H1 (cell line): ENCODE results near the gene ADAMTS20. TPM values are rescaled to one million over a fixed set of nuclear protein-coding genes. Genes with fewer than 3 reads are reported as not detected.

Experiments used
- CTCF ChIA-PET: fragments of 300-600 bp; sonication (Branson Sonifier 250); formaldehyde crosslinking; loops from one replicate; lab custom pipeline; 2021; ENCODE audit not compliant: partially characterized antibody; lab: Charles Lee
- POLR2A ChIA-PET: fragments of 300-600 bp; sonication (Branson Sonifier 250); formaldehyde crosslinking; loops from one replicate; lab custom pipeline; 2021; ENCODE audit warnings: inconsistent platforms; ENCODE audit not compliant: partially characterized antibody; lab: Charles Lee
- DNase-seq, 2 experiments: peaks; one replicate each; pipeline versions ENCODE4 v3.0.0 to v3.0.0-alpha.2; 2010 to 2022; ENCODE audit warnings: low spot score in 2 of 2, low read depth in 1 of 2, mixed read lengths in 1 of 2
- FAIRE-seq: peaks from 2 replicates; lab custom pipeline; 2011; peaks lifted over from hg19 to GRCh38; lab: Jason Lieb, UNC
- H2AFZ ChIP-seq: 2 replicates; pipeline ENCODE4 v1.8.1; 2012; ENCODE audit warnings: low read length, inconsistent platforms
- H2AK5ac ChIP-seq: 2 replicates; pipeline ENCODE4 v1.6.1; 2013; ENCODE audit warnings: low read depth, low read length
- H2BK120ac ChIP-seq: replicated peaks from 2 replicates; pipeline ENCODE3; 2013; ENCODE audit warnings: low read depth, low read length, inconsistent platforms
- H2BK12ac ChIP-seq: 2 replicates; pipeline ENCODE4 v1.6.1; 2013; ENCODE audit warnings: low read depth, low read length
- H2BK15ac ChIP-seq: 2 replicates; pipeline ENCODE4 v1.6.1; 2013; ENCODE audit warnings: low read length
- H2BK20ac ChIP-seq: 2 replicates; pipeline ENCODE4 v1.6.1; 2013; ENCODE audit warnings: low read length
- H2BK5ac ChIP-seq: 2 replicates; pipeline ENCODE4 v1.6.1; 2013; ENCODE audit warnings: low read depth, low read length
- H3K14ac ChIP-seq: 2 replicates; pipeline ENCODE4 v1.6.1; 2013; ENCODE audit warnings: inconsistent platforms; ENCODE audit not compliant: insufficient read length
- H3K18ac ChIP-seq: 2 replicates; pipeline ENCODE4 v1.6.1; 2013; ENCODE audit warnings: low read length; ENCODE audit errors: extremely low read depth
- H3K23ac ChIP-seq: 2 replicates; pipeline ENCODE4 v1.6.1; 2013; ENCODE audit warnings: inconsistent platforms; ENCODE audit not compliant: insufficient read length
- H3K23me2 ChIP-seq: 2 replicates; pipeline ENCODE4 v1.6.1; 2013; ENCODE audit warnings: low read depth, low read length
- H3K27ac ChIP-seq: 2 replicates; pipeline ENCODE4 v1.6.1; 2011; ENCODE audit warnings: low read depth, low read length, inconsistent platforms
- H3K27me3 ChIP-seq, 4 experiments: replicated peaks in 1 of 4; 1 replicate in 1 of 4; 2 replicates in 3 of 4; pipeline versions ENCODE4 v1.6.1 to v1.8.1; 2011 to 2013; ENCODE audit warnings: low read length in 3 of 4, mild to moderate bottlenecking in 3 of 4, inconsistent platforms in 2 of 4, mixed read lengths in 2 of 4, moderate library complexity in 1 of 4; ENCODE audit not compliant: control insufficient read depth in 3 of 4, insufficient read depth in 3 of 4; ENCODE audit errors: extremely low read depth in 1 of 4
- H3K36me3 ChIP-seq, 4 experiments: 2 replicates each; pipeline versions ENCODE4 v1.6.1 to v1.8.1; 2011 to 2013; ENCODE audit warnings: mild to moderate bottlenecking in 4 of 4, low read length in 3 of 4, moderate library complexity in 2 of 4, control low read depth in 1 of 4, inconsistent platforms in 1 of 4; ENCODE audit not compliant: insufficient read depth in 4 of 4, control insufficient read depth in 2 of 4
- H3K4ac ChIP-seq: replicated peaks from 2 replicates; pipeline ENCODE3; 2013; ENCODE audit warnings: low read length, low read depth, mixed read lengths, inconsistent platforms; ENCODE audit not compliant: insufficient read length
- H3K4me1 ChIP-seq, 4 experiments: replicated peaks in 1 of 4; 1 replicate in 1 of 4; 2 replicates in 3 of 4; pipeline versions ENCODE4 v1.6.1 to v1.8.1; 2011 to 2013; ENCODE audit warnings: low read length in 3 of 4, inconsistent platforms in 2 of 4, mixed read lengths in 1 of 4; ENCODE audit not compliant: insufficient read depth in 4 of 4, control insufficient read depth in 3 of 4
- H3K4me2 ChIP-seq, 2 experiments: 2 replicates each; pipeline versions ENCODE4 v1.6.1 to v1.8.1; 2011 to 2013; ENCODE audit warnings: low read depth in 2 of 2, low read length in 2 of 2, control low read depth in 1 of 2, inconsistent platforms in 1 of 2, mild to moderate bottlenecking in 1 of 2; ENCODE audit not compliant: insufficient read depth in 1 of 2
- H3K4me3 ChIP-seq, 4 experiments: fragments of 200-600, 300-600 bp in 1 of 4; sonication (generic), shearing (Covaris generic), sonication (Bioruptor Twin) in 1 of 4; 2 replicates each; pipeline versions ENCODE4 v1.5.1 to v1.8.1; 2011 to 2016; ENCODE audit warnings: low read length in 4 of 4, low read depth in 3 of 4, control low read depth in 2 of 4, inconsistent platforms in 2 of 4, mild to moderate bottlenecking in 2 of 4, mixed read lengths in 1 of 4, moderate library complexity in 1 of 4; ENCODE audit not compliant: insufficient read depth in 2 of 4; ENCODE audit errors: extremely low read depth in 1 of 4
- H3K56ac ChIP-seq: replicated peaks from 2 replicates; pipeline ENCODE3; 2013; ENCODE audit warnings: low read depth, mild to moderate bottlenecking, mixed read lengths, low read length, inconsistent platforms; ENCODE audit not compliant: insufficient read length
- H3K79me1 ChIP-seq: 2 replicates; pipeline ENCODE4 v1.6.1; 2013; ENCODE audit warnings: low read depth, low read length, control low read depth
- H3K79me2 ChIP-seq, 2 experiments: 2 replicates each; pipeline versions ENCODE4 v1.6.1 to v1.8.1; 2012 to 2013; ENCODE audit warnings: low read length in 2 of 2, mild to moderate bottlenecking in 2 of 2, inconsistent platforms in 1 of 2; ENCODE audit not compliant: insufficient read depth in 2 of 2, control insufficient read depth in 1 of 2
- H3K9ac ChIP-seq, 4 experiments: replicated peaks in 1 of 4; 1 replicate in 1 of 4; 2 replicates in 3 of 4; pipeline versions ENCODE4 v1.6.1 to v1.8.1; 2011 to 2013; ENCODE audit warnings: low read depth in 3 of 4, low read length in 3 of 4, control low read depth in 2 of 4, mild to moderate bottlenecking in 2 of 4, moderate library complexity in 2 of 4, inconsistent platforms in 1 of 4; ENCODE audit errors: extremely low read depth in 1 of 4
- H3K9me3 ChIP-seq, 2 experiments: 2 replicates each; pipeline versions ENCODE4 v1.6.1 to v1.8.1; 2012 to 2013; ENCODE audit warnings: mild to moderate bottlenecking in 2 of 2, moderate library complexity in 2 of 2, control low read depth in 1 of 2, inconsistent platforms in 1 of 2, low read depth in 1 of 2, low read length in 1 of 2, mixed read lengths in 1 of 2; ENCODE audit not compliant: insufficient read depth in 2 of 2
- H4K20me1 ChIP-seq, 2 experiments: replicated peaks in 1 of 2; 2 replicates each; pipeline versions ENCODE3 to v1.8.1; 2011 to 2013; ENCODE audit warnings: inconsistent platforms in 2 of 2, low read length in 2 of 2, mild to moderate bottlenecking in 1 of 2; ENCODE audit not compliant: insufficient read depth in 2 of 2, control insufficient read depth in 1 of 2
- H4K5ac ChIP-seq: 2 replicates; pipeline ENCODE4 v1.6.1; 2013; ENCODE audit warnings: low read length, low read depth, mixed read lengths, inconsistent platforms; ENCODE audit not compliant: insufficient read length
- H4K8ac ChIP-seq: 2 replicates; pipeline ENCODE4 v1.8.0; 2013; ENCODE audit warnings: mild to moderate bottlenecking, moderate library complexity, low read length, inconsistent platforms; ENCODE audit not compliant: insufficient read depth; ENCODE audit errors: extremely low read depth
- H4K91ac ChIP-seq: replicated peaks from 2 replicates; pipeline ENCODE3; 2013; ENCODE audit warnings: low read length, mixed read lengths, inconsistent platforms; ENCODE audit not compliant: insufficient read length
- BACH1 ChIP-seq: IDR thresholded peaks from 2 replicates; pipeline ENCODE4 v1.6.1; 2012; ENCODE audit warnings: low read length, improper control_type of control experiment
- BRCA1 ChIP-seq: IDR thresholded peaks from 2 replicates; pipeline ENCODE4 v1.6.1; 2012; ENCODE audit warnings: low read depth, low read length, improper control_type of control experiment
- E2F6 ChIP-seq: IDR thresholded peaks from 2 replicates; pipeline ENCODE4 v1.6.1; 2012; ENCODE audit warnings: inconsistent platforms
- HDAC6 ChIP-seq: IDR thresholded peaks from one replicate; pipeline ENCODE4 v1.7.1; 2012; ENCODE audit warnings: low read depth, mild to moderate bottlenecking, inconsistent platforms, low read length, moderate library complexity
- JUN ChIP-seq: IDR thresholded peaks from 2 replicates; pipeline ENCODE4 v1.6.1; 2011; ENCODE audit warnings: low read depth, mild to moderate bottlenecking, improper control_type of control experiment, low read length
- KDM5A ChIP-seq: fragments of 200-600 bp; IDR thresholded peaks from 2 replicates; pipeline ENCODE4 v1.7.1; 2012; ENCODE audit warnings: mild to moderate bottlenecking, low read length, inconsistent platforms, mixed read lengths
- RAD21 ChIP-seq, 2 experiments: IDR thresholded peaks in 1 of 2; conservative IDR thresholded peaks in 1 of 2; 2 replicates each; pipeline ENCODE4 v1.6.1; 2011; ENCODE audit warnings: low read depth in 2 of 2, low read length in 2 of 2, improper control_type of control experiment in 1 of 2, inconsistent platforms in 1 of 2, mild to moderate bottlenecking in 1 of 2, moderate library complexity in 1 of 2
- RNF2 ChIP-seq: fragments of 200-900, 300-1000 bp; sonication (generic); IDR thresholded peaks from 2 replicates; pipeline ENCODE4 v1.7.1; 2016; ENCODE audit warnings: borderline replicate concordance, low read depth, mild to moderate bottlenecking, antibody characterized with exemption, low read length; ENCODE audit not compliant: poor library complexity, severe bottlenecking; ENCODE audit errors: missing control alignments
- TAF1 ChIP-seq: IDR thresholded peaks from 2 replicates; pipeline ENCODE4 v1.6.1; 2011; ENCODE audit warnings: mild to moderate bottlenecking, low read depth, low read length
- TCF12 ChIP-seq: IDR thresholded peaks from 2 replicates; pipeline ENCODE4 v1.6.1; 2011; ENCODE audit warnings: low read depth, mild to moderate bottlenecking, low read length
- WGBS, 2 experiments: shearing (Covaris generic) in 1 of 2; methylation state at CpG; one replicate each; pipeline versions ENCODE4 v1.1.6 to v1.1.7; 2013 to 2015; ENCODE audit warnings: low lambda C conversion rate in 2 of 2, mixed read lengths in 2 of 2, inconsistent platforms in 1 of 2, low coverage in 1 of 2, missing lambda C conversion rate in 1 of 2; ENCODE audit not compliant: insufficient replicate concordance in 2 of 2, insufficient coverage in 1 of 2, insufficient read length in 1 of 2; ENCODE audit errors: extremely low coverage in 1 of 2, missing lambda C conversion rate in 1 of 2; 5-methylcytosine and 5-hydroxymethylcytosine counted together
- polyA plus RNA-seq, 7 experiments: library from polyadenylated mRNA; depleted of rRNA in 3 of 7; stranded (reverse) in 5 of 7; unstranded in 2 of 7; fragments of >200 nt in 5 of 7; fragments of 200-250 nt in 2 of 7; gene quantifications; 1 replicate in 5 of 7; 2 replicates in 1 of 7; 4 replicates in 1 of 7; pipeline versions ENCODE4 v1.2.1 to v1.2.3, GENCODE V29; 2011 to 2013; ENCODE audit warnings: missing spikeins in 2 of 7, mixed read lengths in 2 of 7
- total RNA-seq: library from RNA; stranded (reverse); fragmentation: NEBNext Ultra II Directional; extraction: Animal tissue kit (Norgen Biotek cat#: 25700); gene quantifications from 2 replicates; pipeline ENCODE4 v1.2.1, GENCODE V29; 2021

ADAMTS20 gene
- total and polyA plus RNA-seq, 2 of the 8 experiments (the other 6 are each of a cell fraction or from before 2014, with no cell fraction given), result 2.9 to 5.1 TPM

GRCh38 chr12:43590307-43590706 is 38.3 kb upstream of the ADAMTS20 start:
- Histone ChIP-seq H2AFZ (no peak overlapping the region), H3K27me3 (no peaks in the 10 kb centered on the region), H3K4me1 (no peaks in the 10 kb centered on the region), H2BK15ac (no peak overlapping the region), H3K56ac (no peak overlapping the region), H3K14ac (no peak overlapping the region), H3K4me2 (no peak overlapping the region), H3K4me3 (no peak overlapping the region), H4K5ac (no peak overlapping the region), H4K8ac (no peak overlapping the region), H2BK12ac (no peak overlapping the region), H4K20me1 (no peaks in the 10 kb centered on the region), H3K79me1 (no peaks in the 10 kb centered on the region), H3K9ac (no peak overlapping the region), H3K36me3 (no peaks in the 10 kb centered on the region), H3K9me3 (no peaks in the 10 kb centered on the region), H3K23me2 (no peaks in the 10 kb centered on the region), H2BK120ac (no peak overlapping the region), H3K23ac (no peak overlapping the region), H3K18ac (no peak overlapping the region), H2BK5ac (no peak overlapping the region), H3K79me2 (no peaks in the 10 kb centered on the region), H4K91ac (no peak overlapping the region), H3K27ac (no peak overlapping the region), H2AK5ac (no peak overlapping the region), H2BK20ac (no peak overlapping the region), H3K4ac (no peak overlapping the region)
- 78% methylated on average over 1 of the region's 1 CpG; no CpG with 5 or more reads in 1 of the 2 experiments for WGBS, 2 experiments
- DNase-seq (no peak), FAIRE-seq (no peak)
- TF ChIP-seq BRCA1 (no peak), BACH1 (no peak), KDM5A (no peak), HDAC6 (no peak), TAF1 (no peak), JUN (no peak), TCF12 (no peak), RAD21 (IDR thresholded peaks at IDR 0.05 in 1 of 2, conservative IDR thresholded peaks at IDR 0.05 in 1 of 2; ENCODE audit: low read depth in 2 of 2, low read length in 2 of 2) (no peak), RNF2 (no peak), E2F6 (no peak)
- POLR2A ChIA-PET, result no interaction called here
- CTCF ChIA-PET, result no interaction called here
